Prostate gland (tissue), 2 donors: Measurements from ENCODE around the gene SMC1A. TPM values are rescaled to one million over a fixed set of nuclear protein-coding genes. Genes with fewer than 3 reads are reported as not detected.

Source experiments
- DNase-seq: peaks from one replicate; pipeline ENCODE4 v3.0.0-alpha.2; 2019; ENCODE audit warnings: low spot score
- H3K27ac ChIP-seq, 2 donors: fragments of 200-600 bp; sonication (generic); 2 replicates each; pipeline ENCODE4 v1.5.1; 2017 to 2019
- H3K27me3 ChIP-seq: fragments of 200-600 bp; sonication (generic); replicated peaks from 2 replicates; pipeline ENCODE4 v1.5.1; 2019; ENCODE audit not compliant: insufficient read depth
- H3K36me3 ChIP-seq, 2 donors: fragments of 200-600 bp; sonication (generic); 1 replicate in 1 of 2; 2 replicates in 1 of 2; pipeline versions ENCODE4 v1.5.1 to v1.8.1; 2017 to 2019
- H3K4me1 ChIP-seq: fragments of 200-600 bp; sonication (generic); replicated peaks from 2 replicates; pipeline ENCODE4 v1.5.1; 2019
- H3K4me3 ChIP-seq, 2 donors: fragments of 200-600 bp; sonication (generic); 2 replicates each; pipeline ENCODE4 v1.5.1; 2017 to 2019
- H3K9me3 ChIP-seq: fragments of 200-600 bp; sonication (generic); 2 replicates; pipeline ENCODE4 v1.5.1; 2017
- CTCF ChIP-seq, 4 experiments: fragments of 200-600 bp in 2 of 4; fragments of 450-650 bp in 2 of 4; sonication (generic) in 2 of 4; IDR thresholded peaks; 1 replicate in 3 of 4; 2 replicates in 1 of 4; pipeline ENCODE4 v1.5.1; 2016 to 2019; ENCODE audit warnings: antibody characterized with exemption in 4 of 4, mild to moderate bottlenecking in 2 of 4, moderate library complexity in 2 of 4
- POLR2A ChIP-seq: fragments of 450-650 bp; IDR thresholded peaks from one replicate; pipeline ENCODE4 v1.6.1; 2016; ENCODE audit warnings: antibody characterized with exemption, mild to moderate bottlenecking
- POLR2AphosphoS5 ChIP-seq: sonication (generic); formaldehyde crosslinking; IDR thresholded peaks from one replicate; pipeline ENCODE4 v1.6.1; 2017; ENCODE audit warnings: antibody characterized with exemption
- WGBS: methylation state at CpG from one replicate; pipeline ENCODE4 v1.1.5; 2018; 5-methylcytosine and 5-hydroxymethylcytosine counted together
- intact Hi-C: fragments of 100-400 bp; cut with DNase I; formaldehyde crosslinking; loops from one replicate; pipeline ENCODE4 v1.14.2; 2022
- total RNA-seq, 2 donors: library from RNA; depleted of rRNA; stranded (reverse); fragments of >200 nt; gene quantifications; one replicate each; pipeline ENCODE4 v1.1.0, GENCODE V29; 2016

Gene SMC1A
- total RNA-seq, 2 donors from 2014 or later = 31.1 to 35.4 TPM

- peak overlapping the region; percentile 4 to 19 for H3K4me3 ChIP-seq
- no peaks in the 10 kb centered on the region for H3K9me3 ChIP-seq
- H3K4me1 ChIP-seq = no peaks in the 10 kb centered on the region
- DNase-seq = peak; percentile 52
- WGBS = 11% methylated on average over 35 of the region's 39 CpGs
- peak overlapping the region; percentile 36 to 56 for H3K27ac ChIP-seq
- no peaks in the 10 kb centered on the region for H3K36me3 ChIP-seq
- TF ChIP-seq POLR2AphosphoS5 (peak; percentile 60), CTCF (IDR thresholded peaks at IDR 0.05) (no peak), POLR2A (peak; percentile 31)
- intact Hi-C loops = no loop called here
- no peaks in the 10 kb centered on the region for H3K27me3 ChIP-seq
Observed at GRCh38 chrX:53440621-53441517, 18.4 kb upstream of the SMC1A start.

- intact Hi-C loops = no loop called here
- no peak overlapping the region for H3K4me3 ChIP-seq
- no peak for DNase-seq
- H3K36me3 ChIP-seq = no peaks in the 10 kb centered on the region
- no peaks in the 10 kb centered on the region for H3K4me1 ChIP-seq
- no peaks in the 10 kb centered on the region for H3K9me3 ChIP-seq
- WGBS = 58% methylated on average over 5 of the region's 5 CpGs
- no peaks in the 10 kb centered on the region for H3K27me3 ChIP-seq
- TF ChIP-seq POLR2A = no peak
- TF ChIP-seq POLR2AphosphoS5 = no peak
- TF ChIP-seq CTCF (IDR thresholded peaks at IDR 0.05) = no peak
- H3K27ac ChIP-seq = peak overlapping the region in 1 of 2 donors; percentile 36
Observed at GRCh38 chrX:53440101-53440500, 17.6 kb upstream of the SMC1A start.

GRCh38 chrX:53438832-53439230 is 16.4 kb upstream of the SMC1A start:
- DNase-seq = no peak
- no peak overlapping the region for H3K27ac ChIP-seq
- WGBS = 40% methylated on average over 1 of the region's 1 CpG
- no peak overlapping the region for H3K4me3 ChIP-seq
- no peak for TF ChIP-seq POLR2A
- no peak for TF ChIP-seq POLR2AphosphoS5
- no peak for TF ChIP-seq CTCF (IDR thresholded peaks at IDR 0.05)
- H3K9me3 ChIP-seq = no peaks in the 10 kb centered on the region
- no peaks in the 10 kb centered on the region for H3K36me3 ChIP-seq
- H3K27me3 ChIP-seq = no peaks in the 10 kb centered on the region
- no peaks in the 10 kb centered on the region for H3K4me1 ChIP-seq
- intact Hi-C loops = loop anchor here (5.0 to 10.0 kb wide), 2 partner anchors 127 to 154 kb away; partner anchors contain the start of gene IQSEC2

- WGBS = 57% methylated on average over 5 of the region's 5 CpGs
- Histone ChIP-seq H3K4me1 (no peaks in the 10 kb centered on the region), H3K9me3 (no peaks in the 10 kb centered on the region), H3K4me3 (no peak overlapping the region), H3K27me3 (no peaks in the 10 kb centered on the region), H3K36me3 (no peaks in the 10 kb centered on the region), H3K27ac (no peak overlapping the region)
- intact Hi-C loops = loop anchor here (5.0 to 10.0 kb wide), 2 partner anchors 126 to 154 kb away; partner anchors contain the start of gene IQSEC2
- no peak for TF ChIP-seq POLR2A
- no peak for TF ChIP-seq CTCF (IDR thresholded peaks at IDR 0.05)
- TF ChIP-seq POLR2AphosphoS5 = no peak
- DNase-seq = no peak
Observed at GRCh38 chrX:53438174-53438831, 15.8 kb upstream of the SMC1A start.
